IMR-90 (cell line): ENCODE data around the gene HELZ. TPM values are rescaled to one million over a fixed set of nuclear protein-coding genes. Genes with fewer than 3 reads are reported as not detected.

Experiments
- ATAC-seq: fragments of 200-7000 bp; cut with Tn5 transposase; 2 replicates; pipeline ENCODE4 v1.9.1; 2020; ENCODE audit warnings: low read depth, mild to moderate bottlenecking, moderate library complexity
- BruUV-seq: library from RNA; stranded (reverse); fragments of 400-500 nt; replicated peaks from 2 replicates; lab custom pipeline; 2021; lab: Mats Ljungman, UMichigan
- CTCF ChIA-PET: fragments of 300-600 bp; formaldehyde crosslinking; extraction: SDS; loops from one replicate; lab custom pipeline; 2021; ENCODE audit warnings: antibody characterized with exemption; lab: Yijun Ruan, JAX
- POLR2A ChIA-PET: fragments of 300-600 bp; sonication (Branson Sonifier 250); formaldehyde crosslinking; loops from one replicate; lab custom pipeline; 2022; ENCODE audit warnings: antibody characterized with exemption; ENCODE audit not compliant: unreplicated experiment; lab: Charles Lee
- DNase-seq: peaks from one replicate; pipeline ENCODE4 v3.0.0; 2013
- H2AFZ ChIP-seq: replicated peaks from 2 replicates; pipeline ENCODE3; 2013; ENCODE audit warnings: low read length, mild to moderate bottlenecking; ENCODE audit not compliant: poor library complexity
- H2AK5ac ChIP-seq: 2 replicates; pipeline ENCODE4 v1.6.1; 2013; ENCODE audit warnings: low read depth, low read length, inconsistent platforms
- H2AK9ac ChIP-seq: replicated peaks from 2 replicates; pipeline ENCODE3; 2013; ENCODE audit warnings: mild to moderate bottlenecking, low read depth, low read length, moderate library complexity; ENCODE audit not compliant: poor library complexity
- H2BK120ac ChIP-seq: 2 replicates; pipeline ENCODE4 v1.6.1; 2013; ENCODE audit warnings: low read depth, low read length, inconsistent platforms
- H2BK15ac ChIP-seq: 3 replicates; pipeline ENCODE4 v1.6.1; 2013; ENCODE audit warnings: low read depth, low read length, inconsistent platforms
- H2BK20ac ChIP-seq: 2 replicates; pipeline ENCODE4 v1.6.1; 2013; ENCODE audit warnings: low read depth, mild to moderate bottlenecking, inconsistent platforms, low read length, moderate library complexity
- H2BK5ac ChIP-seq: 2 replicates; pipeline ENCODE4 v1.6.1; 2013; ENCODE audit warnings: mild to moderate bottlenecking, low read depth, low read length, inconsistent platforms; ENCODE audit not compliant: poor library complexity, severe bottlenecking
- H3K14ac ChIP-seq: replicated peaks from 2 replicates; pipeline ENCODE4 v1.6.1; 2013; ENCODE audit warnings: low read depth, low read length, inconsistent platforms
- H3K18ac ChIP-seq: 2 replicates; pipeline ENCODE4 v1.6.1; 2013; ENCODE audit warnings: low read depth, low read length, control low read depth
- H3K23ac ChIP-seq: 2 replicates; pipeline ENCODE4 v1.6.1; 2013; ENCODE audit warnings: low read depth, low read length, inconsistent platforms
- H3K27ac ChIP-seq: 2 replicates; pipeline ENCODE4 v1.5.1; 2013; ENCODE audit warnings: mild to moderate bottlenecking, control low read depth, low read length; ENCODE audit not compliant: insufficient read depth
- H3K27me3 ChIP-seq: 2 replicates; pipeline ENCODE4 v1.6.1; 2013; ENCODE audit warnings: low read length; ENCODE audit not compliant: control insufficient read depth, insufficient read depth
- H3K36me3 ChIP-seq: 2 replicates; pipeline ENCODE4 v1.6.1; 2013; ENCODE audit warnings: low read length, mixed read lengths; ENCODE audit not compliant: control insufficient read depth, insufficient read depth
- H3K4ac ChIP-seq: 2 replicates; pipeline ENCODE4 v1.6.1; 2013; ENCODE audit warnings: low read depth, low read length, inconsistent platforms
- H3K4me1 ChIP-seq: 2 replicates; pipeline ENCODE4 v1.6.1; 2013; ENCODE audit warnings: low read length, mixed read lengths; ENCODE audit not compliant: control insufficient read depth, insufficient read depth
- H3K4me2 ChIP-seq: 2 replicates; pipeline ENCODE4 v1.6.1; 2013; ENCODE audit warnings: low read depth, mild to moderate bottlenecking, control low read depth, low read length, moderate library complexity
- H3K4me3 ChIP-seq: 2 replicates; pipeline ENCODE4 v1.5.1; 2013; ENCODE audit warnings: low read depth, mild to moderate bottlenecking, control low read depth, low read length, moderate library complexity; ENCODE audit not compliant: insufficient read depth
- H3K56ac ChIP-seq: 2 replicates; pipeline ENCODE4 v1.6.1; 2013; ENCODE audit warnings: low read length, inconsistent platforms; ENCODE audit not compliant: insufficient read depth; ENCODE audit errors: extremely low read depth
- H3K79me1 ChIP-seq, 2 experiments: 2 replicates each; pipeline ENCODE4 v1.6.1; 2013; ENCODE audit warnings: low read length in 2 of 2, inconsistent platforms in 1 of 2, low read depth in 1 of 2
- H3K9ac ChIP-seq: 2 replicates; pipeline ENCODE4 v1.6.1; 2013; ENCODE audit warnings: low read depth, low read length, control low read depth
- H3K9me1 ChIP-seq: 2 replicates; pipeline ENCODE4 v1.6.1; 2013; ENCODE audit warnings: low read length, inconsistent platforms; ENCODE audit not compliant: insufficient read depth
- H3K9me3 ChIP-seq: 2 replicates; pipeline ENCODE4 v1.6.1; 2013; ENCODE audit warnings: low read length; ENCODE audit not compliant: control insufficient read depth, insufficient read depth
- H4K20me1 ChIP-seq: 2 replicates; pipeline ENCODE4 v1.6.1; 2013; ENCODE audit warnings: low read length, inconsistent platforms; ENCODE audit not compliant: insufficient read depth
- H4K5ac ChIP-seq: 2 replicates; pipeline ENCODE4 v1.6.1; 2013; ENCODE audit warnings: mild to moderate bottlenecking, low read depth, low read length, control low read depth
- H4K8ac ChIP-seq, 2 experiments: 2 replicates each; pipeline ENCODE4 v1.6.1; 2013; ENCODE audit warnings: low read depth in 2 of 2, low read length in 2 of 2, control low read depth in 1 of 2, inconsistent platforms in 1 of 2
- H4K91ac ChIP-seq: 2 replicates; pipeline ENCODE4 v1.6.1; 2013; ENCODE audit warnings: low read depth, low read length, inconsistent platforms; ENCODE audit not compliant: insufficient read depth
- CEBPB ChIP-seq: IDR thresholded peaks from 2 replicates; pipeline ENCODE4 v1.6.1; 2012; ENCODE audit warnings: low read depth, low read length, improper control_type of control experiment
- CHD1 ChIP-seq: IDR thresholded peaks from 2 replicates; pipeline ENCODE4 v1.6.1; 2012; ENCODE audit warnings: low read depth, low read length, improper control_type of control experiment
- CTCF ChIP-seq: conservative IDR thresholded peaks from 2 replicates; pipeline ENCODE4 v1.5.1; 2012; ENCODE audit warnings: mild to moderate bottlenecking, low read depth, low read length, improper control_type of control experiment
- MAZ ChIP-seq: IDR thresholded peaks from 2 replicates; pipeline ENCODE4 v1.6.1; 2012; ENCODE audit warnings: low read depth, mild to moderate bottlenecking, low read length, improper control_type of control experiment, moderate library complexity, borderline replicate concordance
- WGBS, 2 experiments: methylation state at CpG; one replicate each; pipeline versions ENCODE4 v1.1.5 to v1.1.7; 2013; ENCODE audit warnings: missing lambda C conversion rate in 2 of 2; ENCODE audit not compliant: insufficient read length in 1 of 2; ENCODE audit errors: extremely low coverage in 2 of 2; 5-methylcytosine and 5-hydroxymethylcytosine counted together
- dilution Hi-C: fragments of 300-500 bp; cut with HindIII; formaldehyde crosslinking; loops from one replicate; pipeline ENCODE4 v1.14.3; 2018; ENCODE audit warnings: low sequenced_read_pairs; ENCODE audit not compliant: unreplicated experiment
- in situ Hi-C: fragments of 300-500 bp; cut with MboI; formaldehyde crosslinking; loops from 3 replicates; pipeline ENCODE4 v1.14.3; 2019; ENCODE audit warnings: low sequenced_read_pairs, inconsistent platforms, mixed read lengths
- intact Hi-C: fragments of 100-400 bp; cut with micrococcal nuclease; formaldehyde crosslinking; loops from 2 replicates; pipeline ENCODE4 v1.10.0; 2022
- polyA plus RNA-seq, 3 experiments: library from polyadenylated mRNA; depleted of rRNA; stranded (reverse); fragments of >200 nt; gene quantifications; 2 replicates each; pipeline ENCODE4 v1.2.3, GENCODE V29; 2012; ENCODE audit warnings: low replicate concordance in 1 of 3
- total RNA-seq: library from RNA; depleted of rRNA; stranded (reverse); fragments of >200 nt; gene quantifications from 2 replicates; pipeline ENCODE4 v1.2.3, GENCODE V29; 2012

The HELZ gene
- total and polyA plus RNA-seq, 2 of the 4 experiments (the other 2 are of a cell fraction): 8.0 to 60.6 TPM

- TF ChIP-seq CHD1: no peak
These were observed 188.9 kb downstream of the HELZ start (continued) for GRCh38 chr17:67055811-67056745.

- no peak overlapping the region for H2BK120ac ChIP-seq
- no peaks in the 10 kb centered on the region for H3K36me3 ChIP-seq
- ChIA-PET POLR2A (no interaction called here), CTCF (no interaction called here)
- no peak overlapping the region for H3K9ac ChIP-seq
- H3K56ac ChIP-seq: no peak overlapping the region
- no TSS peak for BruUV-seq
- no peak overlapping the region for H4K5ac ChIP-seq
- intact Hi-C loops (no loop called here), dilution Hi-C loops (no loop called here), in situ Hi-C loops (no loop called here)
- no peak for TF ChIP-seq MAZ
- TF ChIP-seq CEBPB: no peak
- TF ChIP-seq CTCF: no peak
- no peaks in the 10 kb centered on the region for H3K79me1 ChIP-seq
- H3K14ac ChIP-seq: no peak overlapping the region
- H3K4me3 ChIP-seq: no peak overlapping the region
- H2BK5ac ChIP-seq: no peak overlapping the region
- no peak overlapping the region for H2AK9ac ChIP-seq
- no peak overlapping the region for H3K18ac ChIP-seq
- no peak overlapping the region for H3K23ac ChIP-seq
- DNase-seq: no peak
- H3K27ac ChIP-seq: no peak overlapping the region
- 0 out of 2 replicates have a peak, but pooled peaks cover 4% of the 10 kb centered on the region for H4K20me1 ChIP-seq
- WGBS, 2 experiments: 80% methylated on average over 1 of the region's 19 CpGs; no CpG with 5 or more reads in 1 of the 2 experiments
- no peak overlapping the region for H2AFZ ChIP-seq
- no peak overlapping the region for H3K4ac ChIP-seq
- H3K4me1 ChIP-seq: no peaks in the 10 kb centered on the region
- ATAC-seq: no peak
- H2AK5ac ChIP-seq: no peak overlapping the region
- H2BK15ac ChIP-seq: no peak overlapping the region
- no peak overlapping the region for H2BK20ac ChIP-seq
- H3K9me3 ChIP-seq: peaks cover under 1% of the 10 kb centered on the region
- no peak overlapping the region for H3K4me2 ChIP-seq
- no peak overlapping the region for H4K8ac ChIP-seq
- peaks cover 5% of the 10 kb centered on the region for H3K9me1 ChIP-seq
- no peak overlapping the region for H4K91ac ChIP-seq
- H3K27me3 ChIP-seq: peaks cover 7% of the 10 kb centered on the region
These were observed 190.0 kb downstream of the HELZ start for GRCh38 chr17:67055041-67055443.
